ENCODE results near the gene KRT71.
"Not testable (repeated sequence)": the region's sequence is repeated elsewhere in the genome, so short reads cannot be mapped to it uniquely, and the experiment has no call there.

Gene KRT71

GRCh38 chr12:52600071-52600470 lies 47.1 kb upstream of the KRT71 start:
- ChIA-PET POLR2A (no interaction called here), CTCF (no interaction called here)
- no peak for DNase-seq (ENCODE audit: extremely low spot score)
- TF ChIP-seq BHLHE40 (IDR thresholded peaks at IDR 0.05; ENCODE audit: borderline replicate concordance) (no peak), LEF1 (IDR thresholded peaks at IDR 0.05; ENCODE audit: borderline replicate concordance) (no peak), ARNT (IDR thresholded peaks at IDR 0.05) (no peak), NFRKB (IDR thresholded peaks at IDR 0.05) (no peak), FOXM1 (IDR thresholded peaks at IDR 0.05; ENCODE audit: borderline replicate concordance) (no peak), PKNOX1 (IDR thresholded peaks at IDR 0.05) (no peak), TARDBP (IDR thresholded peaks at IDR 0.05) (no peak)

- no peak for DNase-seq (ENCODE audit: extremely low spot score)
- ChIA-PET POLR2A (no interaction called here), CTCF (interaction anchor here (0.9 kb wide), 1 partner anchor 266 kb away, joined by 3 read pairs; no protein-coding TSS in a partner anchor)
- TF ChIP-seq LEF1 (IDR thresholded peaks at IDR 0.05; ENCODE audit: borderline replicate concordance) (no peak), BHLHE40 (IDR thresholded peaks at IDR 0.05; ENCODE audit: borderline replicate concordance) (no peak), ELF4 (IDR thresholded peaks at IDR 0.05) (no peak), FOXA1 (IDR thresholded peaks at IDR 0.05) (no peak), FOXK2 (IDR thresholded peaks at IDR 0.05) (no peak), CTBP1 (IDR thresholded peaks at IDR 0.05; ENCODE audit: borderline replicate concordance) (no peak), FOXM1 (IDR thresholded peaks at IDR 0.05; ENCODE audit: borderline replicate concordance) (no peak), NFRKB (IDR thresholded peaks at IDR 0.05) (no peak), SP1 (IDR thresholded peaks at IDR 0.05) (no peak), L3MBTL2 (conservative IDR thresholded peaks at IDR 0.05) (no peak), ZNF384 (IDR thresholded peaks at IDR 0.05) (no peak), ARNT (IDR thresholded peaks at IDR 0.05) (no peak), HDGF (IDR thresholded peaks at IDR 0.05; ENCODE audit: borderline replicate concordance) (no peak), TARDBP (IDR thresholded peaks at IDR 0.05) (no peak)
Observed at GRCh38 chr12:52598966-52599365, 46.0 kb upstream of the KRT71 start.

GRCh38 chr12:52594237-52594636 lies 41.3 kb upstream of the KRT71 start:
- POLR2A ChIA-PET; DNase-seq (ENCODE audit: extremely low spot score): not testable (repeated sequence)
- CTCF ChIA-PET, result interaction anchor here (0.7 kb wide), 1 partner anchor 267 kb away, joined by 3 read pairs; no protein-coding TSS in a partner anchor

GRCh38 chr12:52591521-52591920 lies 38.6 kb upstream of the KRT71 start:
- TF ChIP-seq ZNF384 (IDR thresholded peaks at IDR 0.05) (no peak), ELF4 (IDR thresholded peaks at IDR 0.05) (no peak)
- POLR2A ChIA-PET, result no interaction called here
- CTCF ChIA-PET, result no interaction called here
- no peak for DNase-seq (ENCODE audit: extremely low spot score)

- no peak for TF ChIP-seq LEF1 (IDR thresholded peaks at IDR 0.05; ENCODE audit: borderline replicate concordance)
- TF ChIP-seq FOXM1 (IDR thresholded peaks at IDR 0.05; ENCODE audit: borderline replicate concordance), result no peak
- TF ChIP-seq FOXA1 (IDR thresholded peaks at IDR 0.05), result no peak
- no peak for TF ChIP-seq HDGF (IDR thresholded peaks at IDR 0.05; ENCODE audit: borderline replicate concordance)
- no peak for TF ChIP-seq SP1 (IDR thresholded peaks at IDR 0.05)
- TF ChIP-seq NFRKB (IDR thresholded peaks at IDR 0.05), result no peak
- TF ChIP-seq FOXK2 (IDR thresholded peaks at IDR 0.05), result no peak
- TF ChIP-seq ELF4 (IDR thresholded peaks at IDR 0.05), result no peak
- no peak for TF ChIP-seq BHLHE40 (IDR thresholded peaks at IDR 0.05; ENCODE audit: borderline replicate concordance)
- no peak for TF ChIP-seq PKNOX1 (IDR thresholded peaks at IDR 0.05)
- TF ChIP-seq L3MBTL2 (conservative IDR thresholded peaks at IDR 0.05), result no peak
- TF ChIP-seq CTBP1 (IDR thresholded peaks at IDR 0.05; ENCODE audit: borderline replicate concordance), result no peak
- TF ChIP-seq ZNF384 (IDR thresholded peaks at IDR 0.05), result no peak
- no peak for TF ChIP-seq SUZ12 (IDR thresholded peaks at IDR 0.05)
- no peak for DNase-seq (ENCODE audit: extremely low spot score)
- ChIA-PET POLR2A (no interaction called here), CTCF (interaction anchor here (0.8 kb wide), 1 partner anchor 281 kb away, joined by 3 read pairs; no protein-coding TSS in a partner anchor)
Observed at GRCh38 chr12:52590021-52590420, 37.1 kb upstream of the KRT71 start.

- TF ChIP-seq LEF1 (IDR thresholded peaks at IDR 0.05; ENCODE audit: borderline replicate concordance), result no peak
- no peak for TF ChIP-seq FOXA1 (IDR thresholded peaks at IDR 0.05)
- no peak for TF ChIP-seq TARDBP (IDR thresholded peaks at IDR 0.05)
- no peak for TF ChIP-seq ARNT (IDR thresholded peaks at IDR 0.05)
- TF ChIP-seq CTBP1 (IDR thresholded peaks at IDR 0.05; ENCODE audit: borderline replicate concordance), result no peak
- no peak for TF ChIP-seq ELF4 (IDR thresholded peaks at IDR 0.05)
- no peak for TF ChIP-seq FOXM1 (IDR thresholded peaks at IDR 0.05; ENCODE audit: borderline replicate concordance)
- TF ChIP-seq L3MBTL2 (conservative IDR thresholded peaks at IDR 0.05), result no peak
- no peak for TF ChIP-seq BHLHE40 (IDR thresholded peaks at IDR 0.05; ENCODE audit: borderline replicate concordance)
- TF ChIP-seq SUZ12 (IDR thresholded peaks at IDR 0.05), result no peak
- TF ChIP-seq PKNOX1 (IDR thresholded peaks at IDR 0.05), result no peak
- DNase-seq (ENCODE audit: extremely low spot score), result no peak
- ChIA-PET CTCF (interaction anchor here (0.9 to 1.7 kb wide), 2 partner anchors 278 to 283 kb away, joined by 3 to 4 read pairs; no protein-coding TSS in a partner anchor), POLR2A (no interaction called here)
Observed at GRCh38 chr12:52587563-52587962, 34.6 kb upstream of the KRT71 start.

GRCh38 chr12:52585946-52586345 lies 33.0 kb upstream of the KRT71 start:
- ChIA-PET POLR2A (interaction anchor here (0.7 kb wide), 1 partner anchor 285 kb away, joined by 3 read pairs; no protein-coding TSS in a partner anchor), CTCF (interaction anchor here (0.6 to 2.0 kb wide), 3 partner anchors 271 to 433 kb away, joined by 3 to 10 read pairs (median 4); no protein-coding TSS in a partner anchor)
- no peak for DNase-seq (ENCODE audit: extremely low spot score)
- TF ChIP-seq BHLHE40 (IDR thresholded peaks at IDR 0.05; ENCODE audit: borderline replicate concordance) (no peak), ARNT (IDR thresholded peaks at IDR 0.05) (no peak), SUZ12 (IDR thresholded peaks at IDR 0.05) (no peak), TARDBP (IDR thresholded peaks at IDR 0.05) (no peak), HDGF (IDR thresholded peaks at IDR 0.05; ENCODE audit: borderline replicate concordance) (no peak), NFRKB (IDR thresholded peaks at IDR 0.05) (no peak), ELF4 (IDR thresholded peaks at IDR 0.05) (no peak), ZNF384 (IDR thresholded peaks at IDR 0.05) (no peak), FOXK2 (IDR thresholded peaks at IDR 0.05) (no peak), PKNOX1 (IDR thresholded peaks at IDR 0.05) (no peak), FOXM1 (IDR thresholded peaks at IDR 0.05; ENCODE audit: borderline replicate concordance) (no peak), L3MBTL2 (conservative IDR thresholded peaks at IDR 0.05) (no peak), CTBP1 (IDR thresholded peaks at IDR 0.05; ENCODE audit: borderline replicate concordance) (no peak), SP1 (IDR thresholded peaks at IDR 0.05) (no peak), LEF1 (IDR thresholded peaks at IDR 0.05; ENCODE audit: borderline replicate concordance) (no peak)

All from HEK293T (cell line).